ENCODE results near the gene TRIM7. TPM values are rescaled to one million over a fixed set of nuclear protein-coding genes. Genes with fewer than 3 reads are reported as not detected.

Gene TRIM7
- total and polyA plus RNA-seq, 2 experiments from 2014 or later, result 0.11 to 0.39 TPM

- peak; percentile 96 for TF ChIP-seq CTCF (IDR thresholded peaks at IDR 0.05; ENCODE audit: low read depth, low read length)
Measured at GRCh38 chr5:181159286-181160151, 45.5 kb downstream of the TRIM7 start.

GRCh38 chr5:181158869-181159268, 46.1 kb downstream of the TRIM7 start:
- H3K9me3 ChIP-seq (ENCODE audit: low read depth), result no peaks in the 10 kb centered on the region
- no peak overlapping the region for H3K4me3 ChIP-seq
- H3K36me3 ChIP-seq, result no peaks in the 10 kb centered on the region
- H3K27ac ChIP-seq, result no peak overlapping the region
- TF ChIP-seq CTCF (IDR thresholded peaks at IDR 0.05; ENCODE audit: low read depth, low read length), result no peak
- DNase-seq (ENCODE audit: low read depth in 1 of 2, low spot score in 1 of 2), result no peak
- no peaks in the 10 kb centered on the region for H3K27me3 ChIP-seq
- no peaks in the 10 kb centered on the region for H3K4me1 ChIP-seq (ENCODE audit: low read depth)

More at GRCh38 chr5:181159286-181160151, 45.5 kb downstream of the TRIM7 start:
- no peaks in the 10 kb centered on the region for H3K27me3 ChIP-seq
- no peaks in the 10 kb centered on the region for H3K4me1 ChIP-seq (ENCODE audit: low read depth)
- H3K27ac ChIP-seq, result no peak overlapping the region
- H3K36me3 ChIP-seq, result no peaks in the 10 kb centered on the region
- no peak overlapping the region for H3K4me3 ChIP-seq
- no peaks in the 10 kb centered on the region for H3K9me3 ChIP-seq (ENCODE audit: low read depth)
- peak; percentile 78 to 83 for DNase-seq (ENCODE audit: low read depth in 1 of 2, low spot score in 1 of 2)

- no peak for DNase-seq (ENCODE audit: low read depth in 1 of 2, low spot score in 1 of 2)
- Histone ChIP-seq H3K4me3 (no peak overlapping the region), H3K27ac (no peak overlapping the region), H3K36me3 (no peaks in the 10 kb centered on the region), H3K4me1 (ENCODE audit: low read depth) (no peaks in the 10 kb centered on the region), H3K9me3 (ENCODE audit: low read depth) (no peaks in the 10 kb centered on the region), H3K27me3 (no peaks in the 10 kb centered on the region)
- no peak for TF ChIP-seq CTCF (IDR thresholded peaks at IDR 0.05; ENCODE audit: low read depth, low read length)
Measured at GRCh38 chr5:181156758-181157157, 48.2 kb downstream of the TRIM7 start.

- Histone ChIP-seq H3K9me3 (ENCODE audit: low read depth) (no peaks in the 10 kb centered on the region), H3K27me3 (no peaks in the 10 kb centered on the region), H3K4me3 (no peak overlapping the region), H3K4me1 (ENCODE audit: low read depth) (no peaks in the 10 kb centered on the region), H3K36me3 (no peaks in the 10 kb centered on the region), H3K27ac (no peak overlapping the region)
- no peak for DNase-seq (ENCODE audit: low read depth in 1 of 2, low spot score in 1 of 2)
- TF ChIP-seq CTCF (IDR thresholded peaks at IDR 0.05; ENCODE audit: low read depth, low read length), result no peak
Measured at GRCh38 chr5:181153814-181154213, 51.2 kb downstream of the TRIM7 start.

GRCh38 chr5:181152406-181152805, 52.6 kb downstream of the TRIM7 start:
- Histone ChIP-seq H3K27ac (no peak overlapping the region), H3K4me3 (no peak overlapping the region), H3K4me1 (ENCODE audit: low read depth) (no peaks in the 10 kb centered on the region), H3K27me3 (no peaks in the 10 kb centered on the region), H3K36me3 (no peaks in the 10 kb centered on the region), H3K9me3 (ENCODE audit: low read depth) (no peaks in the 10 kb centered on the region)
- TF ChIP-seq CTCF (IDR thresholded peaks at IDR 0.05; ENCODE audit: low read depth, low read length), result no peak
- DNase-seq (ENCODE audit: low read depth in 1 of 2, low spot score in 1 of 2), result no peak
